ENCODE results near the gene BCR. TPM values are rescaled to one million over a fixed set of nuclear protein-coding genes. Genes with fewer than 3 reads are reported as not detected.

The BCR gene
- total RNA-seq, 4 donors from 2014 or later = 72.8 to 87.8 (median 79.3) TPM

DNA sequence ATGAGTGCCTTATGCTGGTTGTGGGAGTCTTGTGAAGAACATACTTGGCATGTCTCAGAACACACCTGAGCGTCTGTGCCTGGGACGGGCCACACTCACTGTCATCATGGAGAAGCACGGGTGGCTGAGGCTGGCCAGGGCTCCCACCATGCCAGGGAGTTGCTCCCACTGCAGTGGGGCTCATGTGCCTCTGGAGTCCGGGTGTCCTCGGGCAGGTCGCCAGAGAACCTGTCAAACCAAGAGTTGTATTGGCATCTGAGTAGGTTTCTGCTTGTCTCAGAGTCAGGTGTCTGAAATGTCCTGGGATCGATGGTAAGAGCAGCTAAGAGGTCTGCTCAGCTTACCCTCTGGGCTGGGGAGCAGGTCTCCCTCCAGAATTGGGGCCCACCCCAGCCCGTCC lies 92.1 kb downstream of the BCR start:
- Histone ChIP-seq H3K27ac (no peak overlapping the region), H3K36me3 (peaks cover 88% of the 10 kb centered on the region), H3K4me3 (no peak overlapping the region), H3K4me1 (no peaks in the 10 kb centered on the region), H3K9me3 (no peaks in the 10 kb centered on the region), H3K27me3 (no peaks in the 10 kb centered on the region)
- WGBS = no CpG with 5 or more reads among the region's 8 CpGs
- TF ChIP-seq CTCF (IDR thresholded peaks at IDR 0.05) = no peak
- no peak for TF ChIP-seq POLR2A (IDR thresholded peaks at IDR 0.05)
- no peak for TF ChIP-seq EP300 (IDR thresholded peaks at IDR 0.05)
- TF ChIP-seq POLR2AphosphoS5 (IDR thresholded peaks at IDR 0.05) = no peak
- no peak for DNase-seq (ENCODE audit: low spot score in 2 of 2)

- TF ChIP-seq POLR2A (IDR thresholded peaks at IDR 0.05) = no peak
- no peak for TF ChIP-seq POLR2AphosphoS5 (IDR thresholded peaks at IDR 0.05)
- no peak for TF ChIP-seq EP300 (IDR thresholded peaks at IDR 0.05)
- no peak for TF ChIP-seq CTCF (IDR thresholded peaks at IDR 0.05)
- H3K27ac ChIP-seq = no peak overlapping the region
- no peak overlapping the region for H3K4me3 ChIP-seq
- WGBS = no CpG with 5 or more reads among the region's 11 CpGs
- peaks cover 90% of the 10 kb centered on the region for H3K36me3 ChIP-seq
- no peaks in the 10 kb centered on the region for H3K27me3 ChIP-seq
- peaks cover 2% of the 10 kb centered on the region for H3K4me1 ChIP-seq
- H3K9me3 ChIP-seq = no peaks in the 10 kb centered on the region
- no peak for DNase-seq (ENCODE audit: low spot score in 2 of 2)
Measured at GRCh38 chr22:23272834-23273233, 92.5 kb downstream of the BCR start.

DNA sequence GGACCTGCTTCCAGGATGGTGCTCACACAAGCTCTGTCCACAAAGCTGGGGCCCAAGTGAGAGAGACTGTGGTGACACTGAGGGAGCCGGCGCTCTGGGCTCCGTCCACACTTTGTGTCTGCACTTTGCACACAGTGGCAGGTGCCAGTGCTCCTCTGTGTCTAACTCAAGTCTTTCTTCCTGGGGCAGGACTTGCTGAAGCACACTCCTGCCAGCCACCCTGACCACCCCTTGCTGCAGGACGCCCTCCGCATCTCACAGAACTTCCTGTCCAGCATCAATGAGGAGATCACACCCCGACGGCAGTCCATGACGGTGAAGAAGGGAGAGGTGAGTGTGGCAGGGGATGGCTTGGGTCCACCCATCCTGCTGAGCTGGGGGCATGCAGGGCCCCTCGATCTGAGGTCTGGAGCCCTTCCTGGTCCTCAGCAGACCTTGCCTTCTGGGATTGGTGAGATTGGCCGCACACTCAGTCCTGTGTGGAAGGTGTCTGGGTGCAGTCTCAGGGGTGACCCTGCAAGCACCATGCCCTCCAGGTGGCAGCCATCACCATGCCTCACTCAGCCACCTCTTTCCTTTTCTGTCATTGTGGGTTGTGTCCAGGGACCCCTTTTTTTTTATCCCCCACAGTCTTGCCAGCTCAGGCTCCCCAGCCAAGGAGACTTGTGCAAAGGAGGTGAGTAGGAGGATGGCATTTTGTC lies 93.3 kb downstream of the BCR start:
- DNase-seq (ENCODE audit: low spot score in 2 of 2) = no peak
- Histone ChIP-seq H3K36me3 (peaks cover 87% of the 10 kb centered on the region), H3K4me3 (no peak overlapping the region), H3K9me3 (no peaks in the 10 kb centered on the region), H3K27me3 (no peaks in the 10 kb centered on the region), H3K4me1 (peaks cover 9% of the 10 kb centered on the region), H3K27ac (no peak overlapping the region)
- no peak for TF ChIP-seq EP300 (IDR thresholded peaks at IDR 0.05)
- TF ChIP-seq POLR2AphosphoS5 (IDR thresholded peaks at IDR 0.05) = no peak
- TF ChIP-seq POLR2A (IDR thresholded peaks at IDR 0.05) = no peak
- TF ChIP-seq CTCF (IDR thresholded peaks at IDR 0.05) = no peak
- WGBS = 90% methylated on average over 8 of the region's 10 CpGs

DNA sequence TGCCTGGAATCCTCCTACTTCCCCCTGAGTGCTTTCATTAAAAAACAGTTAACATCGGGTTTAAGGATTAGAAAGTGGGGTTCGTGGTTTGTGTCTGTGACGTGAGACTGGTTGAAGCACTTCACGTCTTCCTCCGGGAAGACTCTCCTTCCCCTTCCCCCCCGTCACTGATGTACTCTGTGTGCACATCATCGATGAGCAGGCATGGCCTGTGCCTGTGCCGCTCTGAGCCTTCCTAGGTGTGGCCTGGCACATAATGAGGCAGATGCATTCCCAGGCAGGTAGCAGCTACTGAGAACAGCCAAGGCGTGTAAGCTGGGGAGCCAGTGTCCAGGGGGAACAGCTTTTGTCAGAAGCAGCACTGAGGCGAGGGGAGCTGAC lies 93.8 kb downstream of the BCR start:
- no peak for DNase-seq (ENCODE audit: low spot score in 2 of 2)
- 89% methylated on average over 10 of the region's 10 CpGs for WGBS
- no peaks in the 10 kb centered on the region for H3K9me3 ChIP-seq
- peaks cover 14% of the 10 kb centered on the region for H3K4me1 ChIP-seq
- H3K4me3 ChIP-seq = no peak overlapping the region
- H3K27me3 ChIP-seq = no peaks in the 10 kb centered on the region
- TF ChIP-seq CTCF (IDR thresholded peaks at IDR 0.05) (no peak), POLR2AphosphoS5 (IDR thresholded peaks at IDR 0.05) (no peak), EP300 (IDR thresholded peaks at IDR 0.05) (no peak), POLR2A (IDR thresholded peaks at IDR 0.05) (no peak)
- H3K27ac ChIP-seq = no peak overlapping the region
- peaks cover 82% of the 10 kb centered on the region for H3K36me3 ChIP-seq

- peaks cover 24% of the 10 kb centered on the region for H3K4me1 ChIP-seq
- 84% methylated on average over 5 of the region's 15 CpGs for WGBS
- no peaks in the 10 kb centered on the region for H3K9me3 ChIP-seq
- H3K4me3 ChIP-seq = no peak overlapping the region
- peaks cover 72% of the 10 kb centered on the region for H3K36me3 ChIP-seq
- H3K27me3 ChIP-seq = no peaks in the 10 kb centered on the region
- TF ChIP-seq CTCF (IDR thresholded peaks at IDR 0.05) (no peak), POLR2A (IDR thresholded peaks at IDR 0.05) (no peak), POLR2AphosphoS5 (IDR thresholded peaks at IDR 0.05) (no peak), EP300 (IDR thresholded peaks at IDR 0.05) (no peak)
- no peak for DNase-seq (ENCODE audit: low spot score in 2 of 2)
- no peak overlapping the region for H3K27ac ChIP-seq
Measured at GRCh38 chr22:23274891-23275694, 94.8 kb downstream of the BCR start.

Data from suprapubic skin (tissue), 4 donors.